Fibroblast of skin of right biceps (primary cell): ENCODE data around the gene ILKAP.

ENCODE experiments used
- DNase-seq: peaks from one replicate; pipeline ENCODE4 v3.0.0-alpha.2; 2013

The ILKAP gene

GRCh38 chr2:238149841-238150572 is 53.5 kb downstream of the ILKAP start:
- no peak for DNase-seq

GRCh38 chr2:238148981-238149380 is 54.5 kb downstream of the ILKAP start:
- no peak for DNase-seq

- no peak for DNase-seq
Measured at GRCh38 chr2:238146884-238147544, 56.5 kb downstream of the ILKAP start.

GRCh38 chr2:238145851-238146250 is 57.6 kb downstream of the ILKAP start:
- no peak for DNase-seq

- DNase-seq: no peak
Measured at GRCh38 chr2:238145046-238145445, 58.4 kb downstream of the ILKAP start.

- no peak for DNase-seq
Measured at GRCh38 chr2:238144262-238144661, 59.2 kb downstream of the ILKAP start.

- DNase-seq: peak; percentile 71
Measured at GRCh38 chr2:238143239-238143951, 60.1 kb downstream of the ILKAP start.

- DNase-seq: peak; percentile 14
Measured at GRCh38 chr2:238142382-238143205, 60.9 kb downstream of the ILKAP start.

- DNase-seq: peak; percentile 58
Measured at GRCh38 chr2:238141541-238142318, 61.8 kb downstream of the ILKAP start.

GRCh38 chr2:238140721-238141540 is 62.6 kb downstream of the ILKAP start:
- no peak for DNase-seq

GRCh38 chr2:238140040-238140439 is 63.5 kb downstream of the ILKAP start:
- no peak for DNase-seq

GRCh38 chr2:238139196-238140039 is 64.1 kb downstream of the ILKAP start:
- no peak for DNase-seq

GRCh38 chr2:238138331-238139195 is 64.9 kb downstream of the ILKAP start, which contains the start of gene KLHL30:
TSS of gene KLHL30 (plus strand) at chr2:238138668. CDS start at chr2:238140755, 2,087 bp downstream.
- no peak for DNase-seq

GRCh38 chr2:238137885-238138284 is 65.6 kb downstream of the ILKAP start:
- DNase-seq: no peak

GRCh38 chr2:238136820-238137537 is 66.5 kb downstream of the ILKAP start:
- DNase-seq: peak; percentile 36

- no peak for DNase-seq
Measured at GRCh38 chr2:238135601-238136150, 67.8 kb downstream of the ILKAP start.

GRCh38 chr2:238134393-238134785 is 69.1 kb downstream of the ILKAP start:
- DNase-seq: no peak
